K562 (cell line): Measurements from ENCODE around the gene RARRES2. TPM values are rescaled to one million over a fixed set of nuclear protein-coding genes. Genes with fewer than 3 reads are reported as not detected.
A peak's percentile ranks its signal among the peaks of the same experiment; 100 is the strongest.

Source experiments
- AFF1 ChIP-seq, 2 experiments: fragments of 450-650 bp; IDR thresholded peaks; 2 replicates each; pipeline ENCODE4 v1.6.1; 2018; ENCODE audit warnings: mild to moderate bottlenecking in 2 of 2, low read depth in 1 of 2; ENCODE audit not compliant: partially characterized antibody in 2 of 2
- CREM ChIP-seq: IDR thresholded peaks from 2 replicates; pipeline ENCODE4 v1.6.1; 2014; ENCODE audit warnings: antibody characterized with exemption, low read depth
- FOXK2 ChIP-seq, 2 experiments: fragments of 450-650 bp; IDR thresholded peaks in 1 of 2; conservative IDR thresholded peaks in 1 of 2; 2 replicates each; pipeline ENCODE4 v1.6.1; 2016; ENCODE audit warnings: low read depth in 2 of 2, mild to moderate bottlenecking in 1 of 2
- HMG20A ChIP-seq: fragments of 450-650 bp; formaldehyde crosslinking; conservative IDR thresholded peaks from 2 replicates; pipeline ENCODE4 v1.4.0; 2020; ENCODE audit warnings: mild to moderate bottlenecking, mixed read lengths
- POLR2AphosphoS5 ChIP-seq: IDR thresholded peaks from 2 replicates; pipeline ENCODE4 v1.6.1; 2011; ENCODE audit warnings: mild to moderate bottlenecking, low read depth, low read length, moderate library complexity; ENCODE audit not compliant: control insufficient read depth, insufficient read depth
- REST ChIP-seq, 2 experiments: fragments of 450-650 bp; formaldehyde crosslinking in 1 of 2; IDR thresholded peaks; 2 replicates each; pipeline versions ENCODE4 v1.4.0 to v1.6.1; 2014 to 2020; ENCODE audit warnings: mild to moderate bottlenecking in 2 of 2, borderline replicate concordance in 1 of 2, low read depth in 1 of 2
- SMAD3 ChIP-seq: fragments of 450-650 bp; formaldehyde crosslinking; conservative IDR thresholded peaks from 2 replicates; pipeline ENCODE4 v1.4.0; 2020; ENCODE audit warnings: mild to moderate bottlenecking
- TRIM24 ChIP-seq, 2 experiments: fragments of 450-650 bp; IDR thresholded peaks; 2 replicates each; pipeline ENCODE4 v1.6.1; 2016
- ZMIZ1 ChIP-seq, 2 experiments: fragments of 150-350 bp in 1 of 2; IDR thresholded peaks; 2 replicates each; pipeline ENCODE4 v1.6.1; 2012 to 2016; ENCODE audit warnings: low read depth in 2 of 2, low read length in 2 of 2, mild to moderate bottlenecking in 1 of 2, moderate library complexity in 1 of 2
- ZNF584 ChIP-seq: fragments of 200-800 bp; sonication (Bioruptor generic); IDR thresholded peaks from 2 replicates; pipeline ENCODE4 v1.6.1; 2016; ENCODE audit warnings: low read depth, mild to moderate bottlenecking, missing genetic modification characterization, missing compliant biosample characterization
- ZNF707 ChIP-seq: fragments of 250-450 bp; sonication (Bioruptor Pico); conservative IDR thresholded peaks from 2 replicates; pipeline ENCODE4 v1.8.0; 2022; ENCODE audit warnings: inconsistent platforms, mild to moderate bottlenecking, moderate library complexity
- polyA plus RNA-seq, 8 experiments: library from polyadenylated mRNA; depleted of rRNA in 4 of 8; stranded (reverse) in 5 of 8; unstranded in 3 of 8; fragments of >200 nt; fragmentation: Nextera tagmentation in 2 of 8; fragmentation: Illumina TruSeq in 1 of 8; extraction: Ambion mirVana in 2 of 8; extraction: Trizol in 1 of 8; gene quantifications; 2 replicates each; pipeline versions ENCODE4 v1.2.1 to v1.2.3, GENCODE V29; 2011 to 2014; ENCODE audit warnings: inconsistent platforms in 1 of 8, missing spikeins in 1 of 8
- total RNA-seq, 7 experiments: library from RNA; depleted of rRNA in 6 of 7; stranded (reverse); fragments of >200 nt in 6 of 7; fragmentation: Illumina TruSeq in 2 of 7; extraction: Trizol in 2 of 7; gene quantifications; 2 replicates each; pipeline versions ENCODE4 v1.2.1 to v1.2.3, GENCODE V29; 2011 to 2021; ENCODE audit warnings: low replicate concordance in 1 of 7

RARRES2 gene
- total and polyA plus RNA-seq, 9 of the 15 experiments (the other 6 are each of a cell fraction or from before 2014, with no cell fraction given) = 0.11 to 1.7 (median 0.23) TPM; not detected in 6

GRCh38 chr7:150313367-150313809, 28.0 kb downstream of the RARRES2 start (continued):
- peak; percentile 43; the same call in 1 of the 2 replicates for TF ChIP-seq REST (IDR thresholded peaks at IDR 0.05; ENCODE audit: borderline replicate concordance)
- TF ChIP-seq REST (CRISPR knock-in tag; IDR thresholded peaks at IDR 0.05; ENCODE audit: low read depth) = no peak
- no peak for TF ChIP-seq ZNF707 (CRISPR knock-in tag)
- peak; percentile 85 to 90 for TF ChIP-seq TRIM24 (IDR thresholded peaks at IDR 0.05)
- TF ChIP-seq SMAD3 = no peak
- no peak for TF ChIP-seq HMG20A
- peak; percentile 66; the same call in 1 of the 2 replicates for TF ChIP-seq CREM
- TF ChIP-seq ZMIZ1 (IDR thresholded peaks at IDR 0.05; ENCODE audit: low read depth in 2 of 2, low read length in 2 of 2) = peak in 1 of 2 experiments; percentile 68; a peak in 2 of 4 replicates
- TF ChIP-seq POLR2AphosphoS5 = peak; percentile 82
- TF ChIP-seq FOXK2 (conservative IDR thresholded peaks at IDR 0.05 in 1 of 2, IDR thresholded peaks at IDR 0.05 in 1 of 2; ENCODE audit: low read depth in 2 of 2) = peak in 1 of 2 experiments; percentile 38; a peak in 2 of 4 replicates
- TF ChIP-seq AFF1 (IDR thresholded peaks at IDR 0.05; ENCODE audit: low read depth in 1 of 2, partially characterized antibody in 2 of 2) = no peak
- no peak for TF ChIP-seq ZNF584 (CRISPR knock-in tag)
